Esophagus squamous epithelium (tissue), 4 donors: ENCODE measurements around the gene RBMS3.
"Not testable (repeated sequence)": the region's sequence is repeated elsewhere in the genome, so short reads cannot be mapped to it uniquely, and the experiment has no call there.

Experiments used
- POLR2A ChIP-seq, 4 donors: fragments of 450-650 bp; IDR thresholded peaks; one replicate each; pipeline ENCODE4 v1.6.1; 2017; ENCODE audit warnings: antibody characterized with exemption in 4 of 4, mild to moderate bottlenecking in 4 of 4, moderate library complexity in 3 of 4
- TF ChIP-seq, protein P1 (sequence below), 6 experiments: fragments of 450-650 bp in 4 of 6; fragments of 200-600 bp in 2 of 6; sonication (generic) in 2 of 6; IDR thresholded peaks; one replicate each; pipeline ENCODE4 v1.5.1; 2016 to 2019; ENCODE audit warnings: antibody characterized with exemption in 6 of 6, mild to moderate bottlenecking in 4 of 6, moderate library complexity in 4 of 6

DNA sequence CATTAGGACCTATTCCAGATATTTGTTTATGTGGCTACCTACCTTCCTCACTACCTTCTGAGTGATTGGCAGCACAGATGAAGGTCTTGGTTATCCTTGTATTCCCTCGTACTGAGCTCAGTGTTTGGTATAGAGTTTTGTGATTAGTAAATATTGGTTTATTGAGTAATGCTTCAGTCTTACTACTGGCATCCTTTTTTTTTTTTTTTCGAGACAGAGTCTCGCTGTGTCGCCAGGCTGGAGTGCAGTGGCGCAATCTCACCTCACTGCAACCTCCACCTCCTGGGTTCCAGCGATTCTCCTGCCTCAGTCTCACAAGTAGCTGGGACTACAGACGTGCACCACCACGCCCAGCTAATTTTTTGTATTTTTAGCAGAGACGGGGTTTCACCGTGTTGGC lies 45.7 kb downstream of the RBMS3 start:
- TF ChIP-seq, protein P1, sequence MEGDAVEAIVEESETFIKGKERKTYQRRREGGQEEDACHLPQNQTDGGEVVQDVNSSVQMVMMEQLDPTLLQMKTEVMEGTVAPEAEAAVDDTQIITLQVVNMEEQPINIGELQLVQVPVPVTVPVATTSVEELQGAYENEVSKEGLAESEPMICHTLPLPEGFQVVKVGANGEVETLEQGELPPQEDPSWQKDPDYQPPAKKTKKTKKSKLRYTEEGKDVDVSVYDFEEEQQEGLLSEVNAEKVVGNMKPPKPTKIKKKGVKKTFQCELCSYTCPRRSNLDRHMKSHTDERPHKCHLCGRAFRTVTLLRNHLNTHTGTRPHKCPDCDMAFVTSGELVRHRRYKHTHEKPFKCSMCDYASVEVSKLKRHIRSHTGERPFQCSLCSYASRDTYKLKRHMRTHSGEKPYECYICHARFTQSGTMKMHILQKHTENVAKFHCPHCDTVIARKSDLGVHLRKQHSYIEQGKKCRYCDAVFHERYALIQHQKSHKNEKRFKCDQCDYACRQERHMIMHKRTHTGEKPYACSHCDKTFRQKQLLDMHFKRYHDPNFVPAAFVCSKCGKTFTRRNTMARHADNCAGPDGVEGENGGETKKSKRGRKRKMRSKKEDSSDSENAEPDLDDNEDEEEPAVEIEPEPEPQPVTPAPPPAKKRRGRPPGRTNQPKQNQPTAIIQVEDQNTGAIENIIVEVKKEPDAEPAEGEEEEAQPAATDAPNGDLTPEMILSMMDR (IDR thresholded peaks at IDR 0.05) = not testable (repeated sequence)
- not testable (repeated sequence) for TF ChIP-seq POLR2A (IDR thresholded peaks at IDR 0.05)
